Large intestine (tissue), 3 donors: ENCODE data around the gene CNOT2. TPM values are rescaled to one million over a fixed set of nuclear protein-coding genes. Genes with fewer than 3 reads are reported as not detected.

Experiments
- DNase-seq, 2 donors: peaks; one replicate each; pipeline versions ENCODE4 v3.0.0 to v3.0.0-alpha.2; 2013
- H3K27ac ChIP-seq: one replicate; pipeline ENCODE4 v1.5.1; 2013; ENCODE audit warnings: low read length
- H3K27me3 ChIP-seq: 2 replicates; pipeline ENCODE4 v1.6.1; 2013; ENCODE audit warnings: low read length; ENCODE audit not compliant: control insufficient read depth, insufficient read depth
- H3K36me3 ChIP-seq: 2 replicates; pipeline ENCODE4 v1.6.1; 2013; ENCODE audit warnings: low read length; ENCODE audit not compliant: control insufficient read depth, insufficient read depth
- H3K4me1 ChIP-seq: one replicate; pipeline ENCODE4 v1.6.1; 2013; ENCODE audit warnings: low read length; ENCODE audit not compliant: control insufficient read depth, insufficient read depth
- H3K4me3 ChIP-seq: one replicate; pipeline ENCODE4 v1.5.1; 2013; ENCODE audit warnings: low read length
- H3K9me3 ChIP-seq: one replicate; pipeline ENCODE4 v1.6.1; 2013; ENCODE audit warnings: mild to moderate bottlenecking, low read depth, low read length, moderate library complexity; ENCODE audit not compliant: control insufficient read depth
- polyA plus RNA-seq: library from polyadenylated mRNA; unstranded; fragments of 120-200 nt; gene quantifications from one replicate; pipeline ENCODE4 v1.2.1, GENCODE V29; 2013

The CNOT2 gene
- polyA plus RNA-seq, 1 donor = 80.2 TPM

DNA sequence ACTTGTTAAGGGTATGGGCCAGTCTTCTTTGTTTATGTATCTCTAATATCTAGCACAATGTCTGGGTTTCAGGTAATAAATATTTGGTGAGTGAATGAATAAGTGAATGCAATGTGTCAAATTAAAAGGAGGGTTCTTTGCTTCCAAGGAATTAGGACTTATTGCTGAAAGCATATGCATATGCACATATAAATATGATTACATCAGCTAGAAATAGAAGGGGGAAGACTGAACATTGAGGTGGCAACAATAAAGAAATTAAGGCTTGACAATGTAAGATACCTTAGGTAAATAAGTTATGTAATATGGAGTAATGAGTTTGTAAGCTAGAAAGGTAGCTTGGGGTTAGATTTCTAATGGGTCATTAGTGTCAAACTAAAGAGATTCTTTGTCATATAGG, 160.6 kb downstream of the CNOT2 start:
- DNase-seq = no peak
- Histone ChIP-seq H3K27me3 (no peaks in the 10 kb centered on the region), H3K4me3 (no peak overlapping the region), H3K4me1 (no peaks in the 10 kb centered on the region), H3K36me3 (no peaks in the 10 kb centered on the region), H3K27ac (no peak overlapping the region), H3K9me3 (no peaks in the 10 kb centered on the region)

Other genes with a start within 250 kb of the CNOT2 start
- 2.9 TPM for gene KCNMB4, start 122.9 kb downstream of the CNOT2 start, polyA plus RNA-seq